Neural crest cell (in vitro differentiated cells): ENCODE measurements around the gene RNF222. TPM values are rescaled to one million over a fixed set of nuclear protein-coding genes. Genes with fewer than 3 reads are reported as not detected.

Experiments
- DNase-seq: peaks from one replicate; pipeline ENCODE4 v3.0.0; 2021; ENCODE audit warnings: low read depth, mixed read lengths, low spot score
- H3K27ac Mint-ChIP-seq: one replicate; pipeline ENCODE4 v1.8.0; 2021; ENCODE audit warnings: mild to moderate bottlenecking, mixed read lengths; ENCODE audit not compliant: unreplicated experiment
- H3K27me3 Mint-ChIP-seq: 2 replicates; pipeline ENCODE4 v1.8.0; 2021; ENCODE audit warnings: low read depth, mild to moderate bottlenecking, mixed read lengths
- H3K36me3 Mint-ChIP-seq: 2 replicates; pipeline ENCODE4 v1.8.0; 2021; ENCODE audit warnings: low read depth, mild to moderate bottlenecking, mixed read lengths
- H3K4me1 Mint-ChIP-seq: 2 replicates; pipeline ENCODE4 v1.8.0; 2021; ENCODE audit warnings: mixed read lengths
- H3K4me3 Mint-ChIP-seq: one replicate; pipeline ENCODE4 v1.8.0; 2021; ENCODE audit warnings: mild to moderate bottlenecking, mixed read lengths
- H3K9me3 Mint-ChIP-seq: 2 replicates; pipeline ENCODE4 v1.8.0; 2021; ENCODE audit warnings: mixed read lengths
- CTCF ChIP-seq: fragments of 200-600 bp; sonication (generic); conservative IDR thresholded peaks from 2 replicates; pipeline ENCODE4 v1.5.0; 2021; ENCODE audit warnings: antibody characterized with exemption, mild to moderate bottlenecking
- total RNA-seq: library from RNA; stranded (reverse); gene quantifications from 2 replicates; pipeline ENCODE4 v1.2.1, GENCODE V29; 2021

The RNF222 gene
- total RNA-seq, 1 donor from 2014 or later, result not detected

- no peaks in the 10 kb centered on the region for H3K9me3 Mint-ChIP-seq
- no peak for TF ChIP-seq CTCF
- H3K4me1 Mint-ChIP-seq, result peaks cover 51% of the 10 kb centered on the region
- H3K4me3 Mint-ChIP-seq, result peak overlapping the region; percentile 7
- H3K27ac Mint-ChIP-seq, result no peak overlapping the region
- no peaks in the 10 kb centered on the region for H3K36me3 Mint-ChIP-seq
- no peaks in the 10 kb centered on the region for H3K27me3 Mint-ChIP-seq
- no peak for DNase-seq
Measured at GRCh38 chr17:8439681-8440080, 42.1 kb upstream of the RNF222 start.

GRCh38 chr17:8438441-8438840 lies 40.8 kb upstream of the RNF222 start:
- Mint-ChIP-seq H3K4me1 (peaks cover 42% of the 10 kb centered on the region), H3K36me3 (no peaks in the 10 kb centered on the region), H3K4me3 (no peak overlapping the region), H3K9me3 (no peaks in the 10 kb centered on the region), H3K27me3 (no peaks in the 10 kb centered on the region), H3K27ac (no peak overlapping the region)
- TF ChIP-seq CTCF, result no peak
- DNase-seq, result no peak

- no peak for TF ChIP-seq CTCF
- Mint-ChIP-seq H3K4me3 (peak overlapping the region; percentile 94), H3K27me3 (no peaks in the 10 kb centered on the region), H3K9me3 (no peaks in the 10 kb centered on the region), H3K36me3 (no peaks in the 10 kb centered on the region), H3K27ac (peak overlapping the region; percentile 75), H3K4me1 (peaks cover 32% of the 10 kb centered on the region)
- no peak for DNase-seq
Measured at GRCh38 chr17:8436844-8437171, 39.2 kb upstream of the RNF222 start.

- H3K36me3 Mint-ChIP-seq, result no peaks in the 10 kb centered on the region
- H3K27ac Mint-ChIP-seq, result peak overlapping the region; percentile 75
- peaks cover 27% of the 10 kb centered on the region for H3K4me1 Mint-ChIP-seq
- no peak for TF ChIP-seq CTCF
- peak overlapping the region; percentile 94 for H3K4me3 Mint-ChIP-seq
- H3K27me3 Mint-ChIP-seq, result no peaks in the 10 kb centered on the region
- no peaks in the 10 kb centered on the region for H3K9me3 Mint-ChIP-seq
- peak; percentile 37 for DNase-seq
Measured at GRCh38 chr17:8436169-8436843, 38.7 kb upstream of the RNF222 start.

GRCh38 chr17:8435245-8436168 lies 37.9 kb upstream of the RNF222 start, which contains the start of gene NDEL1:
Gene NDEL1 (plus strand): TSS chr17:8435884. CDS start chr17:8444272, 8,388 bp downstream.
- peak within 1 kb of the TSS; percentile 94 for H3K4me3 Mint-ChIP-seq
- no peaks in the 10 kb centered on the region for H3K36me3 Mint-ChIP-seq
- DNase-seq, result peak; percentile 98
- H3K27me3 Mint-ChIP-seq, result no peaks in the 10 kb centered on the region
- peaks cover 21% of the 10 kb centered on the region for H3K4me1 Mint-ChIP-seq
- H3K9me3 Mint-ChIP-seq, result no peaks in the 10 kb centered on the region
- no peak for TF ChIP-seq CTCF
- peak within 1 kb of the TSS; percentile 94 for H3K27ac Mint-ChIP-seq
